Activated CD4-positive, alpha-beta T cell treated with anti-CD3 and anti-CD28 coated beads, Interleukin-2, Interleukin-6, amounts not matched to agents 100 ng/mL and 50 ng/mL, durations not matched to agents 16 hours and 8 hours (primary cell): ENCODE data around the gene DNAJC16.

Source experiments
- DNase-seq: peaks from one replicate; pipeline ENCODE4 v3.0.0-alpha.2; 2020

DNAJC16 gene

DNA sequence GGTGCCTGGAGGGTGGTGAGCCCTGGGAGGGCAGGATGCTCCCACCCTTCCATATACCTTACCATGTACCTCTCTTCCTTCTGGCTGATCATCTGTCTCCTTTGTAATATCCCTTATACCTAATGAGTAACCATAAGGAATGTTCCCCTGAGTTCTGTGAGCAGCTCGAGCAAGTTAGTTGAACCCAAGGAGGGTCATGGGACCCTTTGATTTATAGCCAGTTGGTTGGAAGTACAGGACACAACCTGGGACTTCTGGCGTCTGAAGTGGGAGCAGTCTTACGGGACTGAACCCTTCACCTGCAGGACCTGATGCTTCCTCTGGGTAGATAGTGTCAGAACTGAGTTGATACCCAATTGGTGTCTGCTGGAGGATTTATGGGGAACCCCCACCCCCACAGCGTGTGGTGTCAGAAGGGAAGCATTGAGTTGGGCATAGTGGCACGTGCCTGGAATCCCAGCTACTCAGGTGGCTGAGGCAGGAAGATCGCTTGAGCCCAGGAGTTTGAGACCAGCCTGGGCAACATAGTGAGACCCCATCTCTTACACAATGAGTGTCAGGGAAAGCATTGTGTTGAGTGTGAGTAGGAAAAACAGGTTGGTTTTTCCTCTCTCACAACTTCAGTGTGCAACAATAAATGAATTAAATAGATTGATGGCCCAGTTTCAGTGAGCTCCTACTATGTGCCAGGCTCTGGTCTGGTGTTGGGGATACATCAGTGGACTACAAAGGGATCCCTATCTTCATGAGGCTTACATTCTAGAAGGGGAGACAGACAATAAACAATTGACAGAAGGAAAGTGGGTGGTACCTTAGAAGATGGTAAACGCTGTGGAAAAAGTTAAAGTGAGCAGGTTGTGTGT is 16.0 kb downstream of the DNAJC16 start:
- DNase-seq, result no peak

DNA sequence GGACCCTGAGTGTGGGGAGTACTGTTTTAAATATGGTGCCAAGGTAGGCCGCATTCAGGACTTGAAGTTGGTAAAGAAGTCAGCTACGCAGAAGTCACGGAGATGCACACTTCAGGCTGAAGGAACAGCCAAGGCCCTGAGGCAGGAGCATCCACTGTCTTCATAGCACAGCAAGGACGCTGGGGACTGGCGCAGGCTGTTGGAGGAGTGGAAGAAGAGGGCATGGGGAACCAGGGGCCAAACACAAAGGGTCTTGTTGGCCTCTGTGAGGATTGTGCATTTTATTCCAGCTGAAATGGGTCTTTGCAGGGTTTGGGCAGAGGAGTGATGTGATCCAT is 16.6 kb downstream of the DNAJC16 start:
- DNase-seq, result no peak

DNA sequence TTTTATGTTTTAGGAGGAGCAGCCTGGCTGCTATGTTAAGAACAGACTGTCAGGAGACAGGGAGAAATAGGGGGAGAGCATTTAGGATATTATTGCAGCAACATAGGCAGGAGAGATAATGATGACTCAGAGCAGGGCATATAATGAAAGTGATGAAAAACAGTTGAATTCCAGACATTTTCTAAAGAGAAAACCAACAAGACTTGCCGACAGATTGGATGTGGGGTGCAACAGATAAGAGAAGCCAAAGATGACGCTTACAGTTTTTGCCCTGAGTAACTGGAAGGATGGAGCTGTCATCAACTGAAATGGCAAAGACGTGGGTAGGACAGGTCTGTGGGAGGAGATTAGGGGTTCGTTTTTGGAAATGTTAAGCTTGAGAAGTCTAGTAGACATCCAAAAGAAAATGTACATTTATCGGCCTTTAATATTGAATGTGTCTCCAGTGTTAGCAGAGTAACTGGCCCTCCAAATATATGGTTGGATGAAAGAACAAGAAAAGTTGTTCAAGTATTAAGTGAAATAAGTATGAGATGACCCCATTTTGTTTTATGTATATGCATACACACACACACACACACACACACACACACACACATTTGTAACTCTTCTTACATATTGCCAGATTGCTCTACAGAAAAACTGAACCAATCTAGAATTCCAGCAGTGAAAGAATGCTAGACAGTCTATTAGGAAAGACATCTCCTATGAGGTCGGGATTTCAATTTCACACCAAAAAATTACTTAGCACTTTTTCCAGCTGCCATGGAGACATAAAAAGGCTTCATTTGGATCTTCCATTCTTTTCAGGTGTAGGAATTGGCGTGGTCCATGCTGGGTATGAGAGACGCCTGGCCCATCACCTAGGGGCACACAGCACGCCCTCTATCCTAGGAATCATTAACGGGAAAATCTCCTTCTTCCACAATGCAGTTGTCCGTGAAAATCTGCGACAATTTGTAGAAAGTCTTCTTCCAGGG is 17.2 kb downstream of the DNAJC16 start:
- DNase-seq, result no peak

DNA sequence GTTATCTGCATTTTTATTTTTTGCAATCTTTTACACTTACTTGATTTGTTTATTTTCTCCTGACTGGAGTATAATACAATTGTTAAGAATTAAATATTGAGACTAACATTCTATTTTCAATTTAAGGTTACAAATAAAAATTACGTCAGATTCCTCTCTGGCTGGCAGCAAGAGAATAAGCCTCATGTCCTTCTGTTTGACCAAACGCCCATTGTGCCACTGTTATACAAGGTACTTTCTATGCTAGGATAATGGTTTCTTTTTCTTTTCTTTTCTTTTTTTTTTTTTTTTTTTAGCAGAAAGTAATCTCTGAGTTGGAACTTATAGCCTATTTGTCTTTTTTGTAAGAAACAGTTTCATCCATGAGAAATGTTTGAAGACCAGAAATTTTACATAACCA is 20.0 kb downstream of the DNAJC16 start:
- DNase-seq, result no peak

DNA sequence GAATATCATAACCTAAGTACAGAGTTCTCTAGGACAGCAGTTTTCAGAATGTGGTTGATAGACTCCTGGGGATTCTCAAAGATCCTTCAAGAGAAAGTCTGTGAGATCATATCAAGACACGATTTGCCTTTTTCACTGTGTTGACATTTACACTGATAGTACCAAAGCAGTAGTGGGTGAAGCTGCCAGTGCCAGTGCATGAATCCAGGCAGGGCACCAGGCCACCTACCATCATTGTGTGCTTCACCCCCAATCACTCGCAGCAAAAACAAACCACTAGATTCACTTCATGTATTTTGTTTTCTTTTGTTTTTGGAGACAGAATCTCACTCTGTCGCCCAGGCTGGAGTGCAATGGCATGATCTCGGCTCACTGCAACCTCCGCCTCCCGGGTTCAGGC is 23.9 kb downstream of the DNAJC16 start:
- DNase-seq, result no peak

DNA sequence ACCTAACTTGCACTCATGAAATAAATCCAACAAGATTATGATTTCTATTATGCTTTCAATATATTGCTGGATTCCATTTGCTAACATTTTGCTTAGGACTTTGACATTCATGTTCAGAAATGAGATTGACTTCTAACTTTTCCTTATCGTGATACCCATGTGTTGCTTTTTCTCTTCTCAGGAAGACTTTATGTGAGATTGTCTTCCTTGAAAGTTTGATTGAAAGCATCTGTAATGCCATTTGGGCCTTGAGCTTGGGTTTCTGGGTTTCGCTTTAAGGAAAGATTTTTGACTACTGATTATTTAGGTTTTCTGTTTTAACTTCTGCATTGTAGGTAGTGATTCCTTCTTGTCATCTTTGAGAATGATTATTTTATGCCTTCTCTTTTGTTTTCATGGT is 30.4 kb downstream of the DNAJC16 start:
- no peak for DNase-seq

DNA sequence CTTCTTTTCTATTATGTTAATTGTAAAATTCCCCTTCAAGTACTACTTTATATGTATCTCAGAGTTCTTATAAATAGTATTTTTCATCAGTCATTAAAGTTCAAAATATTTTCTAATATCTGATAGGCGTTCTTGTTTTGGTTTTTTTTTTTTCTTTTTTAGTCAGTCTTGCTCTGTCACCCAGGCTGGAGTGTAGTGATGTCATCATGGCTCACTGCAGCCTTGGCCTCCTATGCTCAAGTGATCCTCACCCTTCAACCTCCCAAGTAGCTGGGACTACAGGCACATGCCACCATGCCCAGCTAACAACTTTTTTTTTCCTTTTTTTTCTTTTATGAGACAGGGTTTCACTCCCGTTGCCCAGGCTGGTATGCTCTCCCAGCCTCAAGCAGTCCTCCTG is 30.9 kb downstream of the DNAJC16 start:
- no peak for DNase-seq

DNA sequence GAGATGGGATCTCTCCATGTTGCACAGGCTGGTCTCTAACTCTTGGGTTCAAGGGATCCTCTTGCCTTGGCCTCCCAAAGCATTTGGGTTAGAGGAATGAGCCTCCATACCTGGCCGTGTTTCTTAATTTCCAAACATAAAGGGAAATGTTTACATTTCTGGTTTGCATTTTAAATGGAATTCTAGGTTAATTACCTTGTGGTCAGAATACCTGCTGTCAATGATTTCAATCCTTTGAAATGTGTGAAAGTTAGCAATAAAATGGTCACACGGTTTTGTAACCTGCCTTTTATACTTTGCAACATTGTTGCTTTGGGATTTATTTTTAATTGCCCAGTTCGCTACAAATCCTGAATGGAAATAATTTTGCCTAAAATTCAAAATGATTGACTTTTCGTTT is 31.9 kb downstream of the DNAJC16 start:
- no peak for DNase-seq

DNA sequence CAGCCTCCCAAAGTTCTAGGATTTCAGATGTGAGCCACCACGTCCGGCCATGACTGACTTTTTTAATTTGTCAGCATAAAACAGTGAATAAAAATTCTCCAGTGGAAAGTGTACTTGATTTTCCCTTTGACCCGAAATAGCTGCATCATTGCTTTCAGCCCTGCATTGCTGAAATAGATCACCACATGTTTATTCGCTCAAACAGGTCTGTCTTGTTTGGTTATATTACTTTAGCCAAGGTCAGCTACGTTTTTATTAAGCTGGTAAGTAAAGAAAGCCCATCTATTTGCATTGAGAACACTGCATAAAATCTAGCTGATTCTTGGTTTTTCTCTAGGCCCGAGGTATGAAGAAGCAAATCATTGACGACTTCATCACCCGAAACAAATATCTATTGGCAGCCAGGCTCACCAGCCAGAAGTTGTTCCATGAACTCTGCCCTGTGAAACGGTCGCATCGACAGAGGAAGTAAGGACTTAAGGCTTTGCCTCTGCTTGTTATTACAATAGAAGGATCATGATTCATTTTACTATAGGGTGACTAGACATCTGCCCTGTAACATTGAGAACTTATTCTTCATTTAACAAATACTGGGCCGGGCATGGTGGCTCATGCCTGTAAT is 32.7 kb downstream of the DNAJC16 start:
- DNase-seq, result no peak

DNA sequence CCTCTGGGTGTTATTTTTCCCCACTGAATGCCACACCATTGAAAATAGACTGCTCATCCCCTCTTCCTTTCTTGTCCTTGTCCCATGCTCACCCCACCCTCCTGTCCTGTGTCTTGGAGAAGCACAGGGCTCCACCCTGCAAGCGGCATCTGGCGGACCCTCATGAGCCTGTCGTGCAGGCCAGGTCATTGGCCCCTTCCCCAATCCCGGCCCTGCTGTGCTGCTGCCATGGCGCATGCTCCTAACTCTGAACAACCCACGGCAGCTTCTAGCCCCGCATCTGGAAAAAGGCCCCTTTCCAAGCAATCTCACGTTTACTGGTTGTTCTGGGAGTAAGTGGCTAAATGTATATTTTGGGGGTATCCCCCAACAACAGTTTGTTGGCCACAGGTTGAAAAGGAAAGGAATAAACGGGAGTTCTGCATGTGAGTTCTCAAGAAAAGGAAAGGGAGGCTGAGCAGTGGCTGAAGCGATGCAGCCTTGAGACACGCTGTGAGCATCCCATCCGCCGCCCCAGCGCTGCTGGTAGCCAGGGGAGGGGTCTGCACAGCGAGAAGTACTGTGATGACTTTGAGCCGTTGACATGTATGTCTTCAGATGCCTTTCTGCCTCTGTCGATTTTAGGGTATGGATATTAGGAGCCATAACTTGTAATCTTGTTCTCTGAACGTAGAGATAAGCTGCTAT is 41.9 kb downstream of the DNAJC16 start:
- no peak for DNase-seq

DNA sequence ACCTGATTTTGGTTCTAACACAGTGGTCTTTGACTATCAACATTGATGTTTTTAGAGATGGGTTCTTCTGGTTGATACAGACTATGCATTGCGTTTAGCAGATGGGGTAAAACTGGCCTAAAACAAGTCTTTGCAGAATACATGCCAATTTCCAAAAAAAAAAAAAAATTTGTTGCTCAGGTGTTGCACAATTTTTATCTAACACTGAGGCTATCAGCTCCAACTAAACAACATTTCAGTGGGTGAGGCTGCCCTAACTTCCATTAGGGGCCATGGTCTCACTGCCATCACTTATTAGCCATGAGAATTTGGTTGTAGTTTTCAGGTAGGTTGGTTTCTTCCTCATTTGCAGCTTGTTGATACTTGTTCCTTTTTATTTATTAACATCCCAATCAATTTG is 44.2 kb downstream of the DNAJC16 start:
- DNase-seq, result no peak

DNA sequence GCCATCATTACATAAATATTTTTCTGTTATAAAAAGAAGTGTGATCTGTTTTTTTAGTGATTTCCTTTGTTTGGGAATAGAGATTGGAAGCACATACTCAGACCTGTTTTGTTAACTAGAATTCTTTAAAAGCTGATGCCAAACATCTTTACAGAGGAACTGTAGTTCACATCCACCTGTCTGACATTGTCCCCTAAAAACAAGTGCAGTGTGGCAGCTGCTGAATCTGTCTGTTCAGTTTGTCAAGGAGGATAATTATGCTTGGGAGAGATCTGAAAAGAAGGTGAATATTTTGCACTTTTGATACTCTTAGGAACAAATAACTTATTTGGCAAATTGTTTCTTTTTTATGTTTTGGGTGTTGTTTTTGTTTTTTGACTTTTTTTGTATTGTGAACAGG is 44.6 kb downstream of the DNAJC16 start:
- DNase-seq, result no peak

DNA sequence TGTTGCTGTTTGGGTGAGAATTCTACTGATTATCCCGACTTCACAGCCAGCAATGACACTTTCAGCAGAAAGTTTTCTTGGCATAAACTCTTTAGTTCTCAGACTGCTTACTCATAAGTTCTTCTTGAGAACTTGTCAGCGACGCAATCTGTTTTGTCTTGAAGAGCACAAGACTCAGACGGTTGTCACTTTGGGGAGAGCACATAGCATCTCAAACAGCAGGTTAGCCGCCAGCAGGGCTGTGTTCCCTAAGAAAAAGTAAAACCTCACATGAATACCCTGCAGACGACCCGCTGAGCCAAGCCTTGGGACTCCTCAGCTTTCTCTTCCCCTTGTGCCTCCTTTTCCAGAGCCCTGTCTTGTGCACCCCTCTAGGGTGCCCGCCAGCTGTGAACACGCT is 46.8 kb downstream of the DNAJC16 start:
- DNase-seq, result no peak

DNA sequence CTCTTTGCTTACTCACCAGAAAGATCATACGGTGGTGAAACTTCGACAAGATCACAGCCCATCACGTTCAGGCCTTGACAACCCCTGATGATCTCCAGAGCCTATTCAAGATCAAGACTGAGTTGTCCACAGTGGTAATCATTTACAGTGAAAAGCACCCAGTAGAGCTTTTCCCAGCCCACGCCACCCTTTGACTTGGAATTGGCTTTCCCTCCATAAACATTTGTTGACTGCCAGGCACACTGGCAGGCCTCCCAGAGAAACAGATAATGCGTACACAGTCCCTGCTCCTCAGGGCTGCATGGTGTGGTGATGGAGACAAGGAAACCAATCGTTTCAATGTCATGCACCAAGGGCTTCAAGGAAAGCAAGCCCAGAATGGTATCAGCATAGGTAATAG is 48.1 kb downstream of the DNAJC16 start:
- no peak for DNase-seq

DNA sequence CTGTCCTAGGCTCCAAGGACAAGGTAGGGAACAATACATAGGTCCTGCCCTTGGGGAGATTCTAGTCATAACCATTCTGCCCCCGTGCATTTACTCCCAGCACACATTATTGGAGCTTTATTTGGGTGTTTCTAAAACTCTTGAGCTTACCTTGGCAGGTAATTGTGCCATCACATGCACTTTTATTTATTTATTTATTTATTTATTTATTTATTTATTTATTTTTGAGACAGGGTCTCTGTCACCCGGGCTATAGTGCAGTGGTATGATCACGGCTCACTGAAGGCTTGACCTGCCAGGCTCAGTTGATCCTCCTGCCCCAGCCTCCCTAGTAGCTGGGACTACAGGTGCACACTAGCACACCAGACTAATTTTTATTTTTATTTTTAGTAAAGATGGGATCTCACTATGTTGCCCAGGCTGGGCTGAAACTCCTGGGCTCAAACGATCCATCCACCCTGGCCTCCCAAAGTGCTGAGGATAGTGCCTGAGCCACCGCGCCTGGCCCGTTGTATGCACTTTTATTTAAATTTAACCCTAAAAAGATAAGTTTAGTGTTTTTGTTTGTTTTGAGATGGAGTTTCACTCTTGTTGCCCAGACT is 49.0 kb downstream of the DNAJC16 start:
- no peak for DNase-seq

DNA sequence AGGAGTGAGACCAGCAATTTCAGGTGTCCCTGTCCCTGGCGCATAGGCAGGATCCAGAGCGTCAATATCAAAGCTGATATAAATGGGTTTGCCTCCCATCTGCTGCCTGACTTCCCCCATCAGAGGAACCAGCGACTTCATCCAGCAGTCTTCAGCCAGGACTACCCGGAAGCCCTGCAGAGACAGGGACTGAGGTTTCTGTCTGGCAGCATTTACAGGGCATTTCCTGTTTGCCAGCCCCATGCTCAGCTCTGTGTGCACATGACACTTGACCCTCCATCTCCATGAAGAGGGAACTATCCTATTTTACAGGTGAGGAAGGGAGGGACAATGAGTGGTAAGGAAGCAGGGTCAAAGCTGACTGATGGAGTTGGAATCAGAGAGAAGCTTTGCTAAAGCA is 51.0 kb downstream of the DNAJC16 start:
- DNase-seq, result peak; percentile 38

DNA sequence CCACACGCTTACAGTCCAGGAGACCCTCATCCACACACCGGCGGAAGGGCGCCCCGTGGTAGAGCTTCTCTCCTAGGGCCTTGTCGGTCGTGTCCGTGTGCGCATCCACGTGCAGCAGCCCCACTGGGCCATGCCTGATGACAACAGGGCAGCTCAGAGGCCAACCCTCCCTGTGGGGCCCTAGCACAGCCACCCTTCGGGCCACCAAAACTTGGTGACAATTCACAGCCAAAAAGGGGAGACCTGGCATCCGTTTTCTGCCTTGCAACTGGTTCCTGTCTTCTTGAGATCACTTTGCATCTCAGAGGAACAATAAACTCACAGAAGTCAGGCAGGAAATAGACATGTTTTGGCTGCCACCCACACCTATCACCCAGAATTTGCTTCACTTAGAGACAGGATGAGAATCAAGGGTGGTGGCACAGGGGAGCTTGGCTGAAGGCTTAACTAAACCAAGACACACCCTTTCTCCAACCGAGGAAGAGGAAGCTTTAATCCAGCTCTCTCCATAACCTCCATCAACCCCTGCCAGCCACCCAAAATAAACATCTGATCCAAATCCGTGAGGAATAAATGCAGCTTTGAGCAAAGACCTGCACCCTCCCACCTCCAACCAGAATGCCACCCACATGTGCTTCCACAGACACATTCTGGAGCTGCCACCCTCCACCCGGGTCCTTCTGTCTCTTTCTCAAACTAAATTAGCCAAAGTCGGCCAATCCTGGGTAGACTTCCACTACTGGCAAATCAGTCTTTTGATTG is 52.5 kb downstream of the DNAJC16 start:
- peak; percentile 31 for DNase-seq

DNA sequence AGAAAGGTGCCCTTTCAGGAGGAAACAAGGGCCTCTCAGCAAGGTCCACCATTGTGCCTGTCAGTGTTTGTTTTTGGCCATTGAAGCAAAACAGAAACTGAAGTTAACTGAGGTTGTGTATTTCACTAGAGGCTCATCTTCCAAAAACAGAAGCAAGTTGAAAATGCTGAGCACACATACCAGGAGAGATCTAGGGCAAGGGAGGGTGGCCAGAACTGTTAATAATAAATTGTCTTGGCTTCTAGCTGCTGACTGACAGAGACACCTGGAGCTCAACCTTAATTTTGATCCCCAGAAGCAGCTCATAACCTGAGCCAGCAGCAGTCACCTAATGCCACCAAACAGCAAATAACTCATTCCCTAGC is 53.0 kb downstream of the DNAJC16 start:
- no peak for DNase-seq

DNA sequence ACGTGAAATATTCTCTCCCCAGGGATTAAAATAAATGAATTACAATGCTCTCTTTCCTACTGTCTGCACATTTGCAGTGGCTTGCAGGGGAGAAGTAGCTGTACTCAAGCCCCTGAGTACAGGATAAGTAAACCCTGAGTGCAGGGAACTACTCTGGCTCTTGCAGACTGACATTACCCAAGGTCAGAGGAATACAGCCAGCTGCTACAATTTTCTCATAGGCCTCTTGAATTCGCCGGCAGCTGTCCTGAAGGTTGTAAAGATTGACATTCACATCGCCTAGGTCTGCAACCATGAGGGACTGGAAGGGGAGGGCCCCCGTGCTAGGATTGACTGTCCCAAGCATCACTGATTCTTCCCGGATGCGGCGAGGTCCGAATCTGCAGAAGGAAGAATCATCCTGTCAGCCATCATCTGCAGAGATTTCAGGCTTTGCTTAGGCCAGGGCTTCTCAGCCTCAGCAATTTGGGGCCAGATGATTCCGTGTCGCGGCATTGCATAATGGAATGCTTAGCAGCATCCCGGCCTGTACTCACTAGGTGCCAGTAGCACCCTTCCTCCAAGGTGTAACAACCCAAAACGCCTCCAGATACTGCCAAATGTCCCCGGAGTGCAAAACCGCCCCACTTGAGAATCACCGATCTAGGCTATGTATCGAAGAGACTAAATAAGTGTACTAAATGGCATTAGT is 56.5 kb downstream of the DNAJC16 start:
- no peak for DNase-seq

DNA sequence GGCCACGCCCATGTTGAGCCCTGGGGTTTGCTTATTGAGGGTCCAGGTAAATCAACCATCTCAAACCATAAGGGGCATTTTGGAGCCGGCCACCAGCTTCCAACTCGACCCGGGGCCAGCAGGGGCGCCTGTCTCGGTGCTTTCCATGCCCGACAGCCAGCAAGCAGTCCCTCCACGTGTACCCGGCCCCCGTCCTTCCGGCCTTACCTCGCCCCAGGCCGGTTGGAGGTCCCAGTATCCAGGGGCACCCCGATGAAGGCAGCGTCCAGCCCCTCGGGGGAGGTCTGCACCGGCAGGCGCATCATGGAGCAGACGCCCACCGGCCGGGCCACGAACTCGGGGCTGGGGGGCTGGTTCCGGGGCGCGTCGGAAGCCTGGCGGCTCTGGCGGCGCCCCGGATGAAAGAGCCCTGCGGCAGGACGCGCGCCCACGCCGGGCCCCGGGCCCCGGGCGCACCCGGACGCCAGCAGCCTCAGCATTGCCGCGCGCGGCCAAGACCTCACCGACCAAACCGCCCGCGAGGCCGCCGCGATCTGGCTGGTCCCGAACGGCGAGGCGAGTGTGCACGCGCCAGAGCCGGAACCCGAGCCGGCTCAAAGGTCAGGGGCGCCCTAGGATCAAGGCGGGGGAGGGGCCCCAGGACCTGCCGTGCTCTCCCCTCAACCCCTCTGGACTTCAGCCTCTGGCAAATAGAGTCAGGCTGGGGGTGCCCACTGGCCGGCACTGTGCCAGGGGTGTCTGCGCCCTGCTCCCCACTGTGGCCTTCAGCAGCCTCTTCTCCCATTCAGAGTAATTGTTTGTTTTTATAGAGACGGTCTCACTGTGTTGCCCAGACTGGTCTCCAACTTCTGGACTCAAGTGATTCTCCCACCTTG is 58.1 kb downstream of the DNAJC16 start, which contains the start of gene AGMAT:
AGMAT (minus strand) TSS at position 563 of the 875 bp plus-strand sequence; CDS start at position 479, 84 bp downstream.
- peak; percentile 72 for DNase-seq
